ENCODE measurements around the gene ACTR1A.
A peak's percentile ranks its signal among the peaks of the same experiment; 100 is the strongest.
"Not testable (repeated sequence)": the region's sequence is repeated elsewhere in the genome, so short reads cannot be mapped to it uniquely, and the experiment has no call there.

Gene ACTR1A

GRCh38 chr10:102515724-102516123 lies 13.2 kb upstream of the ACTR1A start:
- DNase-seq (ENCODE audit: low read depth in 2 of 2): no peak

GRCh38 chr10:102514487-102515311 lies 12.2 kb upstream of the ACTR1A start:
- no peak for DNase-seq (ENCODE audit: low read depth in 2 of 2)

DNA sequence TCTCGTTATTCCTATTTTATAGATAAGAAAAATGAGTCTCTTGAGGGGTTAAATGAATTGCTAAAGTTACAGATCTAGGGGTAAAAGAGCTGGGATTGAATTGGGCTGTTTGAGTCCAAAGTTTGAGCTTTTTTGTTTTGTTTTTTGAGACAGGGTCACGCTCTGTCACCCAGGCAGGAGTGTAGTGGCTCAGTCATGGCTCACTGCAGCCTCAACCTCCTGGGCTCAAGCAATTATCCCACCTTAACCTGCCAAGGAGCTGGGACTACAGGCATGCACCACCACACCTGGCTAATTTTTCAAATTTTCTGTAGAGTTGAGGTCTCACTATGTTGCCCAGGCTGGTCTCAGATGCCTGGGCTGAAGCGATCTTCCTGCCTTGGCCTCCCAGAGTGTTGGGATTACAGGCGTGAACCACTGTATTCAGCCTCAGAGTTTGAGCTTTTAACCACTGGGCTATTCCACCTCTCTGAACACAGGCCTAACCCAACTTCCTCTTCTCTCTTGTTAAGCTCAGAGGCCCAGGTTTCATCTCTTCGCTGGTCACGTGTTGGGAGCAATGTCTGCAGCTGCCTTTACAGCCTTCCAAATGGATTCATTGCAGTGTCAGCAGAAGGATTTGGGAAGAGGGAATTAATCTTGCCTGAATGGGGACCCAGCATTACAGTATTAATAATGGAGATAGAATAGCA lies 9.2 kb upstream of the ACTR1A start:
- DNase-seq (ENCODE audit: low read depth in 2 of 2): no peak

- DNase-seq (ENCODE audit: low read depth in 2 of 2): no peak
Observed at GRCh38 chr10:102509387-102509786, 6.9 kb upstream of the ACTR1A start.

DNA sequence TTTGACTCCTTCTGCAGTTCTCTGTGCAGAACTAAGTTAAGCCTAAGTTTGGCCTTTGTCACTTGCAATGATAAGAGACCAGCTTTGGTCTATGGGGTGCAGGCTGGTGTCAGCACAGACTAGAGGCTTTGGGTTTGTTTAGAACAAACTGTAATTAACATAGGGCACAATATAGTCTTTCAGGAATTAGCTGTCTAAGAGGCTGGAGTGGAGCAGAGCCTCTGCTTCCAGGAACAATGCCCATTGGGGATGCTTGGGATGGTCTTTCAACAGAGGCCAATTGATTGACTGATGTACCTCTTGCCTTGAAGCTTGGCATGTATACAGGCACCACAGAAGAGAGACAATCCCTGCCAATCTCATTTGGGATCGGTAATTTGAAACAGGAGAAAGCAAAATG lies 6.0 kb upstream of the ACTR1A start:
- DNase-seq (ENCODE audit: low read depth in 2 of 2): no peak

DNA sequence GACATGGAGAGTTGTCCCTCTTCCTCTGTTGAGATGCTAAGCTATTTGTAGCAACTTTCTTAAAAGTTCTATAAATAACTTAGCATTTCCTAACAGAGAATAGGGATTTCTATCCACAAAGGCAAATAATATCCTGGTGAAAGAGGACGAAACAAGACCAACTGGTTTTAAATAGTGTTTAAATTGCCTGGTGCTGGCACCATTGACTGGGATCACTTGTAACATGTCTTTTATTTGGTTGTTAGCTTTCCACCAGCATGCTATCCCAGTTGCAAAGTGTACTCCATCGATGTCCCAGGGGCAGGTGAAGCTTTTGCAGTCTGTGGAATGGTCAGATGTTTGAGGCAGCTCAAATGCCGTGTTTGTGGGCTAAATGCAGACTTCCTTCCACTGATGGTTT lies 5.0 kb upstream of the ACTR1A start:
- DNase-seq (ENCODE audit: low read depth in 2 of 2): no peak

GRCh38 chr10:102505462-102506115 lies 3.1 kb upstream of the ACTR1A start:
- DNase-seq (ENCODE audit: low read depth in 2 of 2): no peak

- no peak for DNase-seq (ENCODE audit: low read depth in 2 of 2)
Observed at GRCh38 chr10:102504976-102505300, 2.4 kb upstream of the ACTR1A start.

DNA sequence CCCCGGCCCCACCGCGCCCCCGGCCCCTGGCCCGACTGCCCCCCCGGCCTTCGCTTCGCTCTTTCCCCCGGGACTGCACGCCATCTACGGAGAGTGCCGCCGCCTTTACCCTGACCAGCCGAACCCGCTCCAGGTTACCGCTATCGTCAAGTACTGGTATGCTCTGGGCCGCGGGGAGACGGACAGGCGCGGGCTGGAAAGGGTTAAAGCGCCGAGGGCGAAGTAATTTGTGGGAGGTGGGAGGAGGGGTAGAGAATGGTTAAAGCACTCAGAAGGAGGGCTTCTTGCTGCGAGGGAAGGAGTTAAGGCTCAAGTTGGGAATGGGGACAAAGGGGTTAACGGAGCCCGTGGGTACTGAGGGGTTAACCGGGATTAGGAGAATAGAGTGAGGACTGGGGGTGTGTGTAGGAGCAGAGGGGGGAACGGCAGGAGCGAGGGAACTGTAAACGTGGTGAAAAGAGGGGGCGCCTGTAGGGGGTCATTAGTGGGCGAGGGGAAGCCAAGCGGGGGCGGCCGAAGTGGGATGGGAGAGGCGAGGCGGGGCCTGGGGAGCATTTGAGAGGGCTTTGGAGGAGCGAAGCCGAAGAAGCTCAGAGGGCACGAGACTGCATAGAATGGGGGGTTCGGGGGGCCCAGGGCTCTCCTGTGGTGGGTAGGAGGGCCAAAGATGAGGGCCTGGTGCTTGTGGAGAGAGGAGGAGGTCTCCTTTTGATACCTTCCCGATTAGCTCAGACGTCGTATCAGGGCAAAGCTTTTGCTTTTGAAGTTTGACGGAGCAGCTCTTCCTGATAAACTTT lies 1.9 kb upstream of the ACTR1A start:
- DNase-seq (ENCODE audit: low read depth in 2 of 2): no peak

DNA sequence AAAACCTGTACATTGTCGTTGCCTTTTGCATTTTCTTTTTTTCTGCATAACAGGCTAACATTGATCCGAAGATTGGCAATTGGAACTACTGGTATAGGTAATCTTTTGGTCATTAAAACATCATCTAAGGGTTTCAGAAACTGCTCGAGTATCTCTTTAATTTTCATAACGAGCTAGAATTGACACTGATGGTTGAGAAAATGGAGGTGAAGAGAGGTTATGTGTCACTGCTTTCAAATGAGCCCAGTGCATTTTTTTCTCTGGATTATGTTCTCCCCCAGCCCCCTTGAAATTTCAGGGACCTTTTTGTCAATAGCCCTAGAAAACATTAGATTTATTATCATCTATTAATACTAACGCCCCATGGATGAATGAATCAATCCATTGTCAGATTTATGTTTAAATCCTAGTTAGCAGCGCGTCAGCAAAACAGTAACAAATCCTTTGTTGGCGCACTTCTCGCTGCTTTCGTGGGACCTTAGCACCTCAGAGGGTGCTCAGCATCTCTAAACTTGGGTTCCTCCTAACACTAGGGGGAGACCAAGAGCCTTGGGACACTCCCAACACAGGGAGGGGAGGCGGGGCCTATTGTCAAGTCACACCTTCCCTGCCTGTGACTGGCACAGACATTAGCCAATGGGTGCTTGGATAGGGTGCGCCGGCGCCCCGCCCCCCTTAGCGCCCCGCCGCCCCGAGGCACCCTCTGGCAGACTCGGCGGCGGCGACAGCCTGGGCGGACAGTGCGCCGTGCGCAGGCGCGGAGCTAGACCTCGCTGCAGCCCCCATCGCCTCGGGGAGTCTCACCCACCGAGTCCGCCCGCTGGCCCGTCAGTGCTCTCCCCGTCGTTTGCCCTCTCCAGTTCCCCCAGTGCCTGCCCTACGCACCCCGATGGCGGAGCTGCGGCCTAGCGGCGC lies 1.0 kb upstream of the ACTR1A start, which contains the start of gene SUFU:
TSS of gene SUFU (plus strand) at position 709 of the 915 bp plus-strand sequence. CDS start at position 890, 181 bp downstream.
- DNase-seq (ENCODE audit: low read depth in 2 of 2): peak; percentile 94 to 97

DNA sequence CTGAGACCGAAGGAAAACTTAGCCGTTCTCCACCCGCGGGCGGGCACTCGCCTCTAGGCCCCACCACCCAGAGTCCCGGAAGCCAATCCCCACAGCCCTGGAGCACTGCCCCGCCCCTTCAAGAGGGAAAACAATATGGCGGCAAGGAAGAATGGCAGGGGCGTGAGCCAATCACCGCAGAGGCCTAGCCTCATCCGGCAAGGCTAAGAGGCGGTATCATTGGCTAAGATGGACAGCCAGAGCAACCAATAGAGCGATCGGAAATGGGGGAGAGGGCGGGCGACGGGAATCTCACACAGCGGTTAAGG lies 529 bp downstream of the ACTR1A start:
- peak; percentile 96 to 97 for DNase-seq (ENCODE audit: low read depth in 2 of 2)

DNA sequence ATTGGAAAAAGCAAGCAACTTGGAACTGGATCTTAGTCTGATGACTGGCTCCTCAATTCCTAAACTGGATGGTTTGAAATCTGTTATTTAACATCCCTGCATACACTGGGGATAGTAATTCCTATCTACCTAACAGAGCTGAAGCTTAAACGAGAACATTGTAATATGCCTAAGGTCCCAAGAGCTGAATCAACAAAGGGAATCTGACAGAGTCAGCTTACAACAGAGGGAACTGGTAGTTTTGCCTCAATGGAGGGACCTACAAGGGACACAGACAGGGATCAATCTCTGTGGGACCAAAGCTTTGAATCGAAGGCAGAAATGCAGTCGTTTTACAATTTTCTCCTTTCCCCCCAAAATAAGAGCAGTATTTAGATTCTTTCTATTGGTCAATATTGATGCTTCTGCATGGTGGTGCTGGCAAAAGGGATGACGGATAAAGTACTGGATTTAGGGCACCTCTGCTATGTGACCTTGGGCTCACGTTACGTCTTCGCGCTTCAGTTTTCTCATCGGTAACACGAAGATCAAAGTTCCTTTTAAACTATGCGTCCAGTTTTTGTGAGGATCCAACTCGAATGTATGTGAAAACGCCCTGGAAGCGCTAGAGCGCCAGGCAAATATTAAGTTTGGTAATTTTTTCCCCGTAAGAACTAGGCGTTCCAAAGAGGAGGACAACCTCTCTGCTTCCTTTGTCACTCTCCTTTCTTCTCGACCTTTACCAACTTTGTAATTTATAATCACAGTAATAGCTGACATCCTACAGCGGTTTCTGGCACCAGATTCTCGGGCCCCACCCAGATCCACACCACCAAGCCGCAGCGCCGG lies 1.1 kb downstream of the ACTR1A start:
- no peak for DNase-seq (ENCODE audit: low read depth in 2 of 2)

- DNase-seq (ENCODE audit: low read depth in 2 of 2): not testable (repeated sequence)
Observed at GRCh38 chr10:102500686-102501085, 1.8 kb downstream of the ACTR1A start.

DNA sequence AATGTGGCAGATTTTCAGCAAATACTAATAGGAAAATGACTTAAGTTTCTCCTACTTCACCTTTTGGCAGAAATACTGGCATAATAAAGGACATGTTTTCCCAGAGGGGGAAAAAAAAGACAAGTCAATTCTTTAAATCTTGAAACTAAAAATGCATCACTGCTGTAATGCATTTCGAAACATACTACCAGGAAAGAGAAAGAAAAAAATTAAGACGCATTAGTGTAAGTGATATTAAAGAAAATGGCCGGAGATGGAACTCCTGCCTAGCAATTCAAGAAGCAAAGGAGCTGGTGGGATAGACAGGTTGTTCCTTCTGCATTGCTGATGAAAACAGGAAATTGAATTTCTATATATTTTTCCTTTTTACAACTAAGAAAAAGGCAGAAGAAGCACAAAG lies 3.2 kb downstream of the ACTR1A start:
- DNase-seq (ENCODE audit: low read depth in 2 of 2): no peak

GRCh38 chr10:102497545-102497944 lies 5.0 kb downstream of the ACTR1A start:
- no peak for DNase-seq (ENCODE audit: low read depth in 2 of 2)

- DNase-seq (ENCODE audit: low read depth in 2 of 2): no peak
Observed at GRCh38 chr10:102493771-102494170, 8.7 kb downstream of the ACTR1A start.

DNA sequence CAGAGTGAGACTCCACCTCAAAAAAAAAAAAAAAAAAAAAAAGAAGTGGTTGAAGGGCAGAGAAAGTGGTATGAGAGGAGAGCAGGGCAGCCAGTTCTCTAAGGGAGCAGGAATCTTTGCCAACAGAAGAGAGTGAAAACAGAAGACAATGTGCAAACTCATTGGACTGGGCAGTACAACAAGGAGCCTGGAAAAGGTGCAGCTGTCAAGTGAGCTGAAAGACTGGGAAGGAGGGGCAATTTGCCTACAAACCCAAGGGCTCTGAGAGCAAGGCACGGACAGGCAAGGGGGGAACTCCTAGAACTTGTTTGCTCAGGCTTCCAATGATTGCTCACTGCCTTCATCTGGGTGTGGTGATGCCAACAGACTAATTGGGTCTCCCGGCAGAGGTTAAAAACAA lies 9.5 kb downstream of the ACTR1A start:
- DNase-seq (ENCODE audit: low read depth in 2 of 2): no peak

DNA sequence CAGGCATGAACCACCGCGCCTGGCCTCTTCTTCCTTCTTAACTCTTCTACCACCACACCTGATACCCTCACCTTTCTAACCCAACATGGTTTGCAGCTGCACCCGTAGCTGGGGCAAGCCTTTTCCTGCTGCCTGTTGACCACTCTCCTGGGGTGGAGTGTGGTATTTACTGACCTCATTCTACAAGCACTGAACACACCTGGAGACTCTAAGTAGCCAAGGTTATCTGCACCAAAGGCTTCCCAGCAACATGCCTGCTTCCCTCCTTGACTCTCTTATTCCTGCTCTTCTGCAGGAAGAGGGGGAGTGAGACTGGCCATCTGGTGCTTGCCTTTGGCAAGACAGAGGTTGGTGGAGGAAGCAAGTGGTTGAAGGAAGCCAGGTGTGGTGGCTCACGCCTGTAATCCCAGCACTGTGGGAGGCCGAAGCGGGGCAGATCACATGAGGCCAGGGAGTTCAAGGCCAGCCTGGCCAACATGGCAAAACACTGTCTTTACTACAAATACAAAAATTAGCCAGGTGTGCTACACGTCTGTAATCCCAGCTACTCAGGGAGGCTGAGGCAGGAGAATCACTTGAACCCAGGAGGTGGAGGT lies 10.1 kb downstream of the ACTR1A start:
- no peak for DNase-seq (ENCODE audit: low read depth in 2 of 2)

DNA sequence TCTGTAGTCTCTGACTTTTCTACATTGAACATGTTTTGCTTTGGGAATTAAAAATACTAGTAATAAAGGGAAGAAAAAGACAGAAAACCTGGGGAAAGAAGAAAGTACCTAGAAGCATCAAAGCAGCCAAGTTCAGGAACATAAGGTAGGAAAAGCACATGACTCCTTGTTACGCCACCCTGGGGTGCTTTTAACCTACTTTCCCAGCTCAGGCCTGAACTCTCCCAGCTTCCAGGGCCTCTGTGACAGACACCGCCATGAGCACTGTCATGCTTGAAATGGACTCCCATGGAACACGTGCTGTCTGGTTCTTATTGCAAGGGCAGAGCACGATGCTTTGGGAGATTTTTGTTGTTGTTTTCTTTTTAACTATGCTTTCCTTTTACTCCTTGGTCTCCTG lies 11.4 kb downstream of the ACTR1A start:
- no peak for DNase-seq (ENCODE audit: low read depth in 2 of 2)

Measured in stimulated activated CD4-positive, alpha-beta T cell treated with anti-CD3 and anti-CD28 coated beads, Interleukin-12 subunit alpha, Interleukin-12 subunit beta, amount 100 ng/mL, for 24 hours (primary cell).